Naive thymus-derived CD4-positive, alpha-beta T cell (primary cell): ENCODE data around the gene MYL7. TPM values are rescaled to one million over a fixed set of nuclear protein-coding genes. Genes with fewer than 3 reads are reported as not detected.

Experiments
- ATAC-seq: fragments of 150-1000 bp; cut with Tn5 transposase; 2 replicates; pipeline ENCODE4 v1.10.0; 2021; ENCODE audit warnings: mild to moderate bottlenecking, moderate library complexity
- CTCF ChIA-PET: fragments of 350-600 bp; sonication (Branson Sonifier 250); formaldehyde crosslinking; loops from one replicate; lab custom pipeline; 2021; ENCODE audit warnings: antibody characterized with exemption; lab: Charles Lee
- POLR2A ChIA-PET: fragments of 350-600 bp; sonication (Branson Sonifier 250); formaldehyde crosslinking; loops from one replicate; lab custom pipeline; 2021; ENCODE audit warnings: antibody characterized with exemption, inconsistent platforms; lab: Charles Lee
- DNase-seq, 9 donors: peaks; one replicate each; pipeline versions ENCODE4 v3.0.0 to v3.0.0-alpha.2; 2020 to 2022; ENCODE audit warnings: mixed read lengths in 1 of 9
- H3K27ac ChIP-seq: one replicate; pipeline ENCODE4 v1.7.0; 2013; ENCODE audit warnings: mild to moderate bottlenecking, low read depth, low read length, moderate library complexity
- H3K27me3 ChIP-seq, 2 donors: one replicate each; pipeline ENCODE4 v1.7.0; 2013; ENCODE audit warnings: low read length in 2 of 2, mild to moderate bottlenecking in 2 of 2, moderate library complexity in 2 of 2; ENCODE audit not compliant: control insufficient read depth in 2 of 2, insufficient read depth in 2 of 2
- H3K36me3 ChIP-seq, 3 experiments: 1 replicate in 2 of 3; 2 replicates in 1 of 3; pipeline ENCODE4 v1.7.0; 2013; ENCODE audit warnings: low read length in 3 of 3, mild to moderate bottlenecking in 3 of 3, moderate library complexity in 1 of 3; ENCODE audit not compliant: insufficient read depth in 3 of 3, control insufficient read depth in 2 of 3
- H3K4me1 ChIP-seq, 2 donors: one replicate each; pipeline ENCODE4 v1.7.0; 2013; ENCODE audit warnings: low read length in 2 of 2, mild to moderate bottlenecking in 2 of 2, moderate library complexity in 1 of 2; ENCODE audit not compliant: control insufficient read depth in 2 of 2, insufficient read depth in 2 of 2
- H3K4me3 ChIP-seq: 2 replicates; pipeline ENCODE4 v1.7.0; 2013; ENCODE audit warnings: mild to moderate bottlenecking, low read length
- H3K9me3 ChIP-seq, 3 experiments: 1 replicate in 2 of 3; 2 replicates in 1 of 3; pipeline ENCODE4 v1.7.0; 2013; ENCODE audit warnings: low read length in 3 of 3; ENCODE audit not compliant: control insufficient read depth in 2 of 3
- H3K27ac Mint-ChIP-seq, 9 donors: one replicate each; pipeline ENCODE4 v1.8.0; 2020 to 2022; ENCODE audit warnings: mixed read lengths in 9 of 9, mild to moderate bottlenecking in 8 of 9, moderate library complexity in 5 of 9, inconsistent platforms in 2 of 9
- H3K27me3 Mint-ChIP-seq, 5 donors: one replicate each; pipeline ENCODE4 v1.8.0; 2021 to 2022; ENCODE audit warnings: mixed read lengths in 5 of 5, mild to moderate bottlenecking in 1 of 5
- H3K36me3 Mint-ChIP-seq, 5 donors: one replicate each; pipeline ENCODE4 v1.8.0; 2020 to 2022; ENCODE audit warnings: mixed read lengths in 5 of 5, mild to moderate bottlenecking in 3 of 5, inconsistent platforms in 1 of 5
- H3K4me1 Mint-ChIP-seq, 7 donors: one replicate each; pipeline ENCODE4 v1.8.0; 2020 to 2022; ENCODE audit warnings: mixed read lengths in 7 of 7, mild to moderate bottlenecking in 3 of 7, inconsistent platforms in 1 of 7
- H3K4me3 Mint-ChIP-seq, 10 donors: one replicate each; pipeline ENCODE4 v1.8.0; 2020 to 2022; ENCODE audit warnings: mild to moderate bottlenecking in 10 of 10, mixed read lengths in 10 of 10, moderate library complexity in 6 of 10, inconsistent platforms in 2 of 10
- H3K9me3 Mint-ChIP-seq, 11 donors: one replicate each; pipeline ENCODE4 v1.8.0; 2020 to 2022; ENCODE audit warnings: mixed read lengths in 11 of 11, mild to moderate bottlenecking in 4 of 11, inconsistent platforms in 1 of 11, moderate library complexity in 1 of 11
- intact Hi-C, 2 donors: fragments of 100-400 bp; cut with micrococcal nuclease; formaldehyde crosslinking; loops; one replicate each; pipeline ENCODE4 v1.15.1; 2023
- polyA plus RNA-seq, 2 donors: library from polyadenylated mRNA; unstranded; fragments of 300-500 nt; fragmentation: Illumina TruSeq; gene quantifications; one replicate each; pipeline ENCODE4 v1.2.3, GENCODE V29; 2021
- total RNA-seq, 6 experiments: library from RNA in 5 of 6; stranded (reverse) in 5 of 6; gene quantifications; 1 replicate in 5 of 6; 2 replicates in 1 of 6; pipeline ENCODE4 v1.2.3 and lab custom pipeline; 2021 to 2026

Gene MYL7
- total and polyA plus RNA-seq, 7 experiments from 2014 or later, result not detected

DNA sequence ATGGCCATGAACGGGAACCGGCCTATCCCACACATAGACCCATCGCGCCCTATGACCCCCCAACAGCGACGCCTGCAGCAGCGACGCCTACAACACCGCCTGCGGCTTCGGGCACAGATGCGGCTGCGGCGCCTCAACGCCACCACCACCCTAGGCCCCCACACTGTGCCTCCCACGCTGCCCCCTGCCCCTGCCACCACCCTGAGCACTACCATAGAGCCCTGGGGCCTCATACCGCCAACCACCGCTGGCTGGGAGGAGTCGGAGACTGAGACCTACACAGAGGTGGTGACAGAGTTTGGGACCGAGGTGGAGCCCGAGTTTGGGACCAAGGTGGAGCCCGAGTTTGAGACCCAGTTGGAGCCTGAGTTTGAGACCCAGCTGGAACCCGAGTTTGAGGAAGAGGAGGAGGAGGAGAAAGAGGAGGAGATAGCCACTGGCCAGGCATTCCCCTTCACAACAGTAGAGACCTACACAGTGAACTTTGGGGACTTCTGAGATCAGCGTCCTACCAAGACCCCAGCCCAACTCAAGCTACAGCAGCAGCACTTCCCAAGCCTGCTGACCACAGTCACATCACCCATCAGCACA, 27.3 kb downstream of the MYL7 start:
- intact Hi-C loops, result no loop called here
- H3K27me3 Mint-ChIP-seq, result no peaks in the 10 kb centered on the region
- H3K4me1 ChIP-seq, result no peaks in the 10 kb centered on the region
- H3K4me3 Mint-ChIP-seq, result no peak overlapping the region
- no peaks in the 10 kb centered on the region for H3K27me3 ChIP-seq
- H3K36me3 Mint-ChIP-seq, result peaks cover 0 to 36% (median 4%) of the 10 kb centered on the region in 5 donors
- ATAC-seq, result no peak
- ChIA-PET POLR2A (interaction anchor here (1.3 kb wide), 1 partner anchor 10 kb away, joined by 3 read pairs; the partner anchor contains the start of gene POLD2), CTCF (no interaction called here)
- no peak overlapping the region for H3K4me3 ChIP-seq
- peaks cover 0 to 98% (median 6%) of the 10 kb centered on the region in 3 experiments for H3K36me3 ChIP-seq
- peak overlapping the region in 1 of 9 donors; percentile 72 for H3K27ac Mint-ChIP-seq
- no peak overlapping the region for H3K27ac ChIP-seq
- no peaks in the 10 kb centered on the region for H3K9me3 ChIP-seq
- H3K9me3 Mint-ChIP-seq, result no peaks in the 10 kb centered on the region
- H3K4me1 Mint-ChIP-seq, result peaks cover 0 to 4% (median 0%) of the 10 kb centered on the region in 7 donors
- DNase-seq, result no peak

DNA sequence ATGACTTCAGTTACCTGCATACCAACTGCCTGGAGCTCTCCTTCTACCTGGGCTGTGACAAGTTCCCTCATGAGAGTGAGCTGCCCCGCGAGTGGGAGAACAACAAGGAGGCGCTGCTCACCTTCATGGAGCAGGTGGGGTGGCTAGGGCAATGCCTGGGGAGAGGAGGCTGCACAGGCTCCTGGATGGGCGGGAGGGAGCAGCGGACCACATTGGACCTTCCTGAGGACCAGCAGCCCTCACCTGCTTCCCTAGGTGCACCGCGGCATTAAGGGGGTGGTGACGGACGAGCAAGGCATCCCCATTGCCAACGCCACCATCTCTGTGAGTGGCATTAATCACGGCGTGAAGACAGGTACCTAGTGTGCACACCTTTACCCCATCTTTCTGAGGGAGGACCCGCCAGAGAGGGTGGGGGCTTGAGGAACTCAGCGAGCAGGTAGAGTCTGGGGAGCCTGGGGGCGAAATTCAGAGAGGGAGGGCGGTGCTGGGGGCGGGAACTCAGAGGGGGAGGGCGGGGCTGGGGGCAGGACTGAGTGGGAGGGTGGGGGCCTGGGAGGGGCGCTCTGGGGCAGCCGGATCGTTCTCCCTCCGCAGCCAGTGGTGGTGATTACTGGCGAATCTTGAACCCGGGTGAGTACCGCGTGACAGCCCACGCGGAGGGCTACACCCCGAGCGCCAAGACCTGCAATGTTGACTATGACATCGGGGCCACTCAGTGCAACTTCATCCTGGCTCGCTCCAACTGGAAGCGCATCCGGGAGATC, 28.0 kb downstream of the MYL7 start:
- Mint-ChIP-seq H3K4me3 (no peak overlapping the region), H3K4me1 (peaks cover 0 to 4% (median 0%) of the 10 kb centered on the region in 7 donors), H3K36me3 (peaks cover 0 to 31% (median 2%) of the 10 kb centered on the region in 5 donors), H3K27me3 (no peaks in the 10 kb centered on the region), H3K27ac (no peak overlapping the region), H3K9me3 (no peaks in the 10 kb centered on the region)
- intact Hi-C loops, result no loop called here
- Histone ChIP-seq H3K27ac (no peak overlapping the region), H3K4me1 (no peaks in the 10 kb centered on the region), H3K4me3 (no peak overlapping the region), H3K27me3 (no peaks in the 10 kb centered on the region), H3K36me3 (peaks cover 0 to 98% (median 6%) of the 10 kb centered on the region in 3 experiments), H3K9me3 (no peaks in the 10 kb centered on the region)
- ChIA-PET POLR2A (interaction anchor here (0.6 kb wide), 1 partner anchor 14 kb away, joined by 3 read pairs; no protein-coding TSS in a partner anchor), CTCF (no interaction called here)
- no peak for ATAC-seq
- no peak for DNase-seq

DNA sequence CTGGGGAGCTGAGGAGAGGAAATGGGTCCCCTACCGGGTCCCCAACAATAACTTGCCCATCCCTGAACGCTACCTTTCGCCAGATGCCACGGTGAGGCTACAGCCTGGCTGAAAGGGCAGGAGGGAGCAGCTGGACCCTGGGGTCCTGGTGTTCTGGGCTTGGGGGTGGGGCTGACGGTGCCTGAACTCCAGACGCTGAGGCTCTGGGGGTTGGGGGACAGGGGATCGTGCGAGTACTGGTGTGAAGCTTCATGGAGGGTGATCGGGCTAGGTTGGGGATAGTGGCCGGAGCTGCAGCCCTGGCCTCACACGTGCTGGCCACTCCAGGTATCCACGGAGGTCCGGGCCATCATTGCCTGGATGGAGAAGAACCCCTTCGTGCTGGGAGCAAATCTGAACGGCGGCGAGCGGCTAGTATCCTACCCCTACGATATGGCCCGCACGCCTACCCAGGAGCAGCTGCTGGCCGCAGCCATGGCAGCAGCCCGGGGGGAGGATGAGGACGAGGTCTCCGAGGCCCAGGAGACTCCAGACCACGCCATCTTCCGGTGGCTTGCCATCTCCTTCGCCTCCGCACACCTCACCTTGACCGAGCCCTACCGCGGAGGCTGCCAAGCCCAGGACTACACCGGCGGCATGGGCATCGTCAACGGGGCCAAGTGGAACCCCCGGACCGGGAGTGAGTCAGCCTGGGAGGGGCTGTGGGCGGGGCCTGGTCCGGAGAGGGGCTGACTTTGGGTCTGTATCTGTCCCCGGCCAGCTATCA, 28.7 kb downstream of the MYL7 start:
- Mint-ChIP-seq H3K4me1 (peaks cover 0 to 2% (median 0%) of the 10 kb centered on the region in 7 donors), H3K36me3 (peaks cover 0 to 26% (median 0%) of the 10 kb centered on the region in 5 donors), H3K27me3 (no peaks in the 10 kb centered on the region), H3K27ac (no peak overlapping the region), H3K4me3 (no peak overlapping the region), H3K9me3 (no peaks in the 10 kb centered on the region)
- ATAC-seq (no peak), DNase-seq (no peak)
- Histone ChIP-seq H3K4me3 (no peak overlapping the region), H3K9me3 (no peaks in the 10 kb centered on the region), H3K4me1 (no peaks in the 10 kb centered on the region), H3K27ac (no peak overlapping the region), H3K36me3 (peaks cover 0 to 93% (median 6%) of the 10 kb centered on the region in 3 experiments), H3K27me3 (no peaks in the 10 kb centered on the region)
- ChIA-PET CTCF (no interaction called here), POLR2A (interaction anchor here (0.6 to 1.2 kb wide), 2 partner anchors 13 to 47 kb away, joined by 3 read pairs; partner anchors contain the start of gene PGAM2)
- intact Hi-C loops, result no loop called here

DNA sequence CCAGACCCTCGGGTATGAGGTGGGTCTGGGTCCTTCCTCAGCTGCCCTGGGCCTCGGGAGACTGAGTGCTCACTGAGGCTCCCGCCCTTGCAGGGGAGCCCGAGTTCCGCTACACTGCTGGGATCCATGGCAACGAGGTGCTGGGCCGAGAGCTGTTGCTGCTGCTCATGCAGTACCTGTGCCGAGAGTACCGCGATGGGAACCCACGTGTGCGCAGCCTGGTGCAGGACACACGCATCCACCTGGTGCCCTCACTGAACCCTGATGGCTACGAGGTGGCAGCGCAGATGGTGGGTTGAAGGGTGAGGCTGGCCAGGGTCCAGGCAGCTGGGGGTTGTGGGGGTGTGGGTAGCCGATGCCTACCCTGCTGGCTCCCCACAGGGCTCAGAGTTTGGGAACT, 29.4 kb downstream of the MYL7 start:
- H3K4me1 Mint-ChIP-seq, result no peaks in the 10 kb centered on the region
- H3K4me3 Mint-ChIP-seq, result no peak overlapping the region
- H3K27ac Mint-ChIP-seq, result no peak overlapping the region
- Histone ChIP-seq H3K36me3 (peaks cover 0 to 87% (median 6%) of the 10 kb centered on the region in 3 experiments), H3K27me3 (no peaks in the 10 kb centered on the region), H3K4me3 (no peak overlapping the region), H3K27ac (no peak overlapping the region), H3K4me1 (no peaks in the 10 kb centered on the region), H3K9me3 (no peaks in the 10 kb centered on the region)
- H3K27me3 Mint-ChIP-seq, result no peaks in the 10 kb centered on the region
- CTCF ChIA-PET, result no interaction called here
- peaks cover 0 to 26% (median 0%) of the 10 kb centered on the region in 5 donors for H3K36me3 Mint-ChIP-seq
- ATAC-seq (no peak), DNase-seq (no peak)
- intact Hi-C loops, result no loop called here
- POLR2A ChIA-PET, result interaction anchor here (1.2 kb wide), 1 partner anchor 47 kb away, joined by 3 read pairs; the partner anchor contains the start of gene PGAM2
- H3K9me3 Mint-ChIP-seq, result no peaks in the 10 kb centered on the region

DNA sequence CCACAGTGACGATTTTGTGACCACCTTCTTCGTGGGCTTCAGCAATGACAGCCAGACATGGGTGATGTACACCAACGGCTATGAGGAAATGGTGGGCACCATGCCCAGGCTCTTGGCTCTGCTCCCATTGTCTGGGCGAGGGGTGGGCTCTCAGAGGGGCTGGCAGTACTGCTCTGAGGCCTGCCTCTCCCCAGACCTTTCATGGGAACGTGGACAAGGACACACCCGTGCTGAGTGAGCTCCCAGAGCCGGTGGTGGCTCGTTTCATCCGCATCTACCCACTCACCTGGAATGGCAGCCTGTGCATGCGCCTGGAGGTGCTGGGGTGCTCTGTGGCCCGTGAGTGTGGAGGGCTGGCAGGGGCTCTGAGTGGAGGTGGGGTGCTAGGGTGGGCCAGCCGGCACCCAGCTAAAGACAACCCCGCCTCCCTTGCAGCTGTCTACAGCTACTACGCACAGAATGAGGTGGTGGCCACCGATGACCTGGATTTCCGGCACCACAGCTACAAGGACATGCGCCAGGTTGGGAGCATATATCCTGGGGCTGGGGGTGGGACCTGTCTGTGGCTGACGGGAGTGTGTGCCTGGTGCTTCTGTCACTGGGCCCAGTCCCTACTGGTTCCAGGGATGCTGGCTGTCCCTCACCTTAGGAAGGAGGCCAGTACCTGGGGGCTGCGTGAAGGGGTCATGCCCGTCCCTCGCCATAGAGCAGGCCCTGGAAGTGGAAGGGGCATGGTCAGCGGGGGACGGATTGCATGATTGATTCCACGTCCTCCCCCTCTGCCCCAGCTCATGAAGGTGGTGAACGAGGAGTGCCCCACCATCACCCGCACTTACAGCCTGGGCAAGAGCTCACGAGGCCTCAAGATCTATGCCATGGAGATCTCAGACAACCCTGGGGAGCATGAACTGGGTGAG, 30.2 kb downstream of the MYL7 start:
- H3K27me3 ChIP-seq, result no peaks in the 10 kb centered on the region
- no peak overlapping the region for H3K4me3 ChIP-seq
- Mint-ChIP-seq H3K27ac (peak overlapping the region in 1 of 9 donors; percentile 25), H3K4me1 (peaks cover 0 to 5% (median 4%) of the 10 kb centered on the region in 7 donors), H3K36me3 (peaks cover 0 to 26% (median 0%) of the 10 kb centered on the region in 5 donors), H3K4me3 (no peak overlapping the region), H3K27me3 (no peaks in the 10 kb centered on the region), H3K9me3 (no peaks in the 10 kb centered on the region)
- no peaks in the 10 kb centered on the region for H3K4me1 ChIP-seq
- no peak for DNase-seq
- no peak overlapping the region for H3K27ac ChIP-seq
- POLR2A ChIA-PET, result no interaction called here
- no peaks in the 10 kb centered on the region for H3K9me3 ChIP-seq
- intact Hi-C loops, result no loop called here
- CTCF ChIA-PET, result interaction anchor here (1.2 kb wide), 1 partner anchor 33 kb away, joined by 3 read pairs; no protein-coding TSS in a partner anchor
- peaks cover 0 to 79% (median 5%) of the 10 kb centered on the region in 3 experiments for H3K36me3 ChIP-seq
- no peak for ATAC-seq
